Panc1 (cell line): Measurements from ENCODE around the gene MC5R. TPM values are rescaled to one million over a fixed set of nuclear protein-coding genes. Genes with fewer than 3 reads are reported as not detected.

ENCODE experiments used
- ATAC-seq: fragments of 200-7000 bp; cut with Tn5 transposase; 2 replicates; pipeline ENCODE4 v1.9.1; 2020; ENCODE audit warnings: mild to moderate bottlenecking, moderate library complexity
- BruUV-seq: library from RNA; stranded (reverse); fragments of 400-500 nt; replicated peaks from 2 replicates; lab custom pipeline; 2021; lab: Mats Ljungman, UMichigan
- CTCF ChIA-PET: fragments of 300-600 bp; sonication (Branson Sonifier 250); formaldehyde crosslinking; loops from one replicate; lab custom pipeline; 2022; ENCODE audit warnings: antibody characterized with exemption; lab: Charles Lee
- POLR2A ChIA-PET: fragments of 300-600 bp; sonication (Branson Sonifier 250); formaldehyde crosslinking; loops from one replicate; lab custom pipeline; 2022; ENCODE audit warnings: antibody characterized with exemption; lab: Charles Lee
- DNase-seq: peaks from one replicate; pipeline ENCODE4 v3.0.0-alpha.2; 2010; ENCODE audit warnings: low read depth, low spot score
- H3K27ac ChIP-seq: 2 replicates; pipeline ENCODE4 v1.5.1; 2011; ENCODE audit warnings: mild to moderate bottlenecking, low read length, inconsistent platforms
- H3K27me3 ChIP-seq: fragments of 200-500 bp; sonication (Bioruptor generic); 2 replicates; pipeline ENCODE4 v1.6.0; 2014; ENCODE audit warnings: low read length, inconsistent platforms; ENCODE audit not compliant: control insufficient read depth, insufficient read depth
- H3K36me3 ChIP-seq: fragments of 200-500 bp; sonication (Bioruptor generic); 2 replicates; pipeline ENCODE4 v1.5.1; 2014; ENCODE audit warnings: inconsistent platforms, mild to moderate bottlenecking, low read length, moderate library complexity; ENCODE audit not compliant: control insufficient read depth, insufficient read depth
- H3K4me1 ChIP-seq: 2 replicates; pipeline ENCODE4 v1.5.1; 2011; ENCODE audit warnings: inconsistent platforms, mild to moderate bottlenecking, low read length, moderate library complexity; ENCODE audit not compliant: control insufficient read depth, insufficient read depth
- H3K4me3 ChIP-seq, 2 experiments: 2 replicates each; pipeline ENCODE4 v1.5.1; 2011 to 2012; ENCODE audit warnings: low read depth in 2 of 2, low read length in 2 of 2, mild to moderate bottlenecking in 2 of 2, inconsistent platforms in 1 of 2, moderate library complexity in 1 of 2
- H3K9me3 ChIP-seq: fragments of 200-500 bp; sonication (Bioruptor generic); 2 replicates; pipeline ENCODE4 v1.5.1; 2014; ENCODE audit warnings: low read depth, mild to moderate bottlenecking, inconsistent platforms, low read length, moderate library complexity; ENCODE audit not compliant: control insufficient read depth, insufficient read depth
- POLR2AphosphoS5 ChIP-seq: IDR thresholded peaks from 2 replicates; pipeline ENCODE4 v1.6.1; 2012; ENCODE audit warnings: mild to moderate bottlenecking, low read depth, low read length, moderate library complexity
- SIN3A ChIP-seq: IDR thresholded peaks from 2 replicates; pipeline ENCODE4 v1.6.1; 2012; ENCODE audit warnings: low read depth, mild to moderate bottlenecking, low read length, moderate library complexity, borderline replicate concordance; ENCODE audit not compliant: insufficient read depth
- TCF7L2 ChIP-seq: IDR thresholded peaks from 2 replicates; pipeline ENCODE4 v1.6.1; 2011; ENCODE audit warnings: mild to moderate bottlenecking, low read depth, low read length, inconsistent platforms
- in situ Hi-C: cut with HindIII; loops from 2 replicates; pipeline ENCODE4 v1.10.0; 2016; ENCODE audit warnings: low sequenced_read_pairs, low pct_unique_long_range_greater_than_20kb
- intact Hi-C: fragments of 100-400 bp; cut with micrococcal nuclease; formaldehyde crosslinking; loops from one replicate; pipeline ENCODE4 v1.10.0; 2022; ENCODE audit not compliant: unreplicated experiment
- total RNA-seq: library from RNA; stranded (reverse); gene quantifications from one replicate; pipeline ENCODE4 v1.2.1, GENCODE V29; 2021; ENCODE audit not compliant: unreplicated experiment
- TF ChIP-seq, protein P1 (sequence below), 2 experiments: IDR thresholded peaks; 2 replicates each; pipeline ENCODE4 v1.6.1; 2011 to 2012; ENCODE audit warnings: low read depth in 2 of 2, control low read depth in 1 of 2, low read length in 1 of 2, mild to moderate bottlenecking in 1 of 2, moderate library complexity in 1 of 2; ENCODE audit not compliant: insufficient read depth in 1 of 2
- TF ChIP-seq, protein P2 (sequence below): fragments of 450-650 bp; IDR thresholded peaks from 2 replicates; pipeline ENCODE4 v1.5.1; 2017; ENCODE audit warnings: mild to moderate bottlenecking

Gene MC5R
- total RNA-seq, 1 experiment from 2014 or later: not detected

DNA sequence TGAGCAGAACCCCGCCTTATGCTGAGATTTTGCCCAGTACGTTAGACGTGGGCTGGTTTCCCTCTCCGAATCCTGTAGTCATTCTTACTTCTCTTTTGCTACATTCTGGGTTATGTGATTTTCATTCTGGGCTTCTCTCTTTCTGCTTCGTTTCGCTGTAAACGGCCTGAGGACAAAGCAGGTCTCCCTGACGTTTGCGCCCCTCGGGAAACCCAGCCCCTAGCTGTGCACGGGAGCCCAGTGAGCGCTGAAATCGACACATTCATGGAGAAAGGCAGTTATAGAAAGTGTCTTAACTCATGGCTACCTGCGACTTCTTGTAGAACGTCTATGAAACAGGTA is 22.7 kb upstream of the MC5R start:
- intact Hi-C loops (no loop called here), in situ Hi-C loops (no loop called here)
- BruUV-seq: no TSS peak
- TF ChIP-seq, protein P1, sequence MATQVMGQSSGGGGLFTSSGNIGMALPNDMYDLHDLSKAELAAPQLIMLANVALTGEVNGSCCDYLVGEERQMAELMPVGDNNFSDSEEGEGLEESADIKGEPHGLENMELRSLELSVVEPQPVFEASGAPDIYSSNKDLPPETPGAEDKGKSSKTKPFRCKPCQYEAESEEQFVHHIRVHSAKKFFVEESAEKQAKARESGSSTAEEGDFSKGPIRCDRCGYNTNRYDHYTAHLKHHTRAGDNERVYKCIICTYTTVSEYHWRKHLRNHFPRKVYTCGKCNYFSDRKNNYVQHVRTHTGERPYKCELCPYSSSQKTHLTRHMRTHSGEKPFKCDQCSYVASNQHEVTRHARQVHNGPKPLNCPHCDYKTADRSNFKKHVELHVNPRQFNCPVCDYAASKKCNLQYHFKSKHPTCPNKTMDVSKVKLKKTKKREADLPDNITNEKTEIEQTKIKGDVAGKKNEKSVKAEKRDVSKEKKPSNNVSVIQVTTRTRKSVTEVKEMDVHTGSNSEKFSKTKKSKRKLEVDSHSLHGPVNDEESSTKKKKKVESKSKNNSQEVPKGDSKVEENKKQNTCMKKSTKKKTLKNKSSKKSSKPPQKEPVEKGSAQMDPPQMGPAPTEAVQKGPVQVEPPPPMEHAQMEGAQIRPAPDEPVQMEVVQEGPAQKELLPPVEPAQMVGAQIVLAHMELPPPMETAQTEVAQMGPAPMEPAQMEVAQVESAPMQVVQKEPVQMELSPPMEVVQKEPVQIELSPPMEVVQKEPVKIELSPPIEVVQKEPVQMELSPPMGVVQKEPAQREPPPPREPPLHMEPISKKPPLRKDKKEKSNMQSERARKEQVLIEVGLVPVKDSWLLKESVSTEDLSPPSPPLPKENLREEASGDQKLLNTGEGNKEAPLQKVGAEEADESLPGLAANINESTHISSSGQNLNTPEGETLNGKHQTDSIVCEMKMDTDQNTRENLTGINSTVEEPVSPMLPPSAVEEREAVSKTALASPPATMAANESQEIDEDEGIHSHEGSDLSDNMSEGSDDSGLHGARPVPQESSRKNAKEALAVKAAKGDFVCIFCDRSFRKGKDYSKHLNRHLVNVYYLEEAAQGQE (IDR thresholded peaks at IDR 0.05; ENCODE audit: insufficient read depth in 1 of 2, low read depth in 2 of 2, low read length in 1 of 2): no peak
- TF ChIP-seq POLR2AphosphoS5 (no peak), SIN3A (no peak), TCF7L2 (no peak)
- TF ChIP-seq, protein P2, sequence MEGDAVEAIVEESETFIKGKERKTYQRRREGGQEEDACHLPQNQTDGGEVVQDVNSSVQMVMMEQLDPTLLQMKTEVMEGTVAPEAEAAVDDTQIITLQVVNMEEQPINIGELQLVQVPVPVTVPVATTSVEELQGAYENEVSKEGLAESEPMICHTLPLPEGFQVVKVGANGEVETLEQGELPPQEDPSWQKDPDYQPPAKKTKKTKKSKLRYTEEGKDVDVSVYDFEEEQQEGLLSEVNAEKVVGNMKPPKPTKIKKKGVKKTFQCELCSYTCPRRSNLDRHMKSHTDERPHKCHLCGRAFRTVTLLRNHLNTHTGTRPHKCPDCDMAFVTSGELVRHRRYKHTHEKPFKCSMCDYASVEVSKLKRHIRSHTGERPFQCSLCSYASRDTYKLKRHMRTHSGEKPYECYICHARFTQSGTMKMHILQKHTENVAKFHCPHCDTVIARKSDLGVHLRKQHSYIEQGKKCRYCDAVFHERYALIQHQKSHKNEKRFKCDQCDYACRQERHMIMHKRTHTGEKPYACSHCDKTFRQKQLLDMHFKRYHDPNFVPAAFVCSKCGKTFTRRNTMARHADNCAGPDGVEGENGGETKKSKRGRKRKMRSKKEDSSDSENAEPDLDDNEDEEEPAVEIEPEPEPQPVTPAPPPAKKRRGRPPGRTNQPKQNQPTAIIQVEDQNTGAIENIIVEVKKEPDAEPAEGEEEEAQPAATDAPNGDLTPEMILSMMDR: peak; percentile 48
- peaks cover 2% of the 10 kb centered on the region; the same call in 1 of the 2 replicates for H3K27me3 ChIP-seq
- no peaks in the 10 kb centered on the region for H3K9me3 ChIP-seq
- POLR2A ChIA-PET: no interaction called here
- DNase-seq (no peak), ATAC-seq (peak; percentile 33; the same call in 1 of the 2 replicates)
- no peaks in the 10 kb centered on the region for H3K36me3 ChIP-seq
- CTCF ChIA-PET: no interaction called here
- no peaks in the 10 kb centered on the region; the same call in 1 of the 2 replicates for H3K4me1 ChIP-seq
- peak overlapping the region; percentile 34; the same call in 1 of the 2 replicates for H3K27ac ChIP-seq
- H3K4me3 ChIP-seq: peak overlapping the region; percentile 28 to 63

DNA sequence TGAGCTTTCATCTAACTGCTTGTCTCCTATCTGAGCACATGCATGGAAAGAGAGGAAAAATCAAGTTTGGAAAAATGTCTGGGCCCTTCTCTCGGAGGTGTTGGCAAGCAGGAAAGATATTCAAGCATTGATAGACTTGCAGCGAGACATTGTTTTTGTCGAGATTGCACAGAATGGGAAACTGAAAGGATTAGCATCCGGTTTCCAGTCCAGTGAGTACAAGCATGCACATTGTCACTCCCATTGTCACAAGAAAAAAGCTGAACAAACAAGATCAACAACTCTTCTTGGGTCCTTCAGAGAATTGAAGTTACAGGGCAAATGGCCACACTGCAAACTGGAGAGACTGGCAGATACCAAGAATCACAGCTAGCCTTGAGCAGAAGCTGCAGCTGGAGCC is 19.6 kb upstream of the MC5R start:
- no peak for DNase-seq
- Histone ChIP-seq H3K9me3 (no peaks in the 10 kb centered on the region), H3K4me3 (no peak overlapping the region), H3K27ac (no peak overlapping the region), H3K27me3 (peaks cover 2% of the 10 kb centered on the region), H3K36me3 (no peaks in the 10 kb centered on the region), H3K4me1 (no peaks in the 10 kb centered on the region; the same call in 1 of the 2 replicates)
- no TSS peak for BruUV-seq
- TF ChIP-seq, protein P1 (IDR thresholded peaks at IDR 0.05; ENCODE audit: insufficient read depth in 1 of 2, low read depth in 2 of 2, low read length in 1 of 2): no peak
- TF ChIP-seq SIN3A (no peak), POLR2AphosphoS5 (no peak), TCF7L2 (no peak)
- TF ChIP-seq, protein P2: no peak
- POLR2A ChIA-PET: no interaction called here
- intact Hi-C loops: no loop called here
- no peak for ATAC-seq
- CTCF ChIA-PET: no interaction called here
- in situ Hi-C loops: no loop called here
